ENCODE data around the gene SYK. TPM values are rescaled to one million over a fixed set of nuclear protein-coding genes. Genes with fewer than 3 reads are reported as not detected.

SYK gene
- total and polyA plus RNA-seq, 2 donors (not counting 1 experiment from before 2014, with no cell fraction given) = 60.3 to 242 TPM

- Mint-ChIP-seq H3K4me1 (peaks cover 32% of the 10 kb centered on the region), H3K27me3 (no peaks in the 10 kb centered on the region), H3K9me3 (ENCODE audit: insufficient read depth) (no peaks in the 10 kb centered on the region), H3K27ac (peak overlapping the region; percentile 53), H3K4me3 (no peak overlapping the region)
- Histone ChIP-seq H3K4me3 (ENCODE audit: control extremely low read depth in 1 of 5, extremely low read depth in 1 of 5, insufficient read depth in 1 of 5, low read depth in 2 of 5, low read length in 4 of 5) (no peak overlapping the region), H3K36me3 (replicated peaks in 1 of 2; ENCODE audit: control extremely low read depth in 1 of 2, control insufficient read depth in 1 of 2, extremely low read depth in 1 of 2, insufficient read depth in 2 of 2, low read length in 1 of 2) (no peaks in the 10 kb centered on the region), H3K79me2 (ENCODE audit: control insufficient read depth, insufficient read depth, low read length) (no peaks in the 10 kb centered on the region), H3K4me2 (replicated peaks; ENCODE audit: low read depth, low read length, poor library complexity, severe bottlenecking) (no peak overlapping the region), H3K9ac (ENCODE audit: low read length) (no peak overlapping the region), H3K4me1 (ENCODE audit: control insufficient read depth in 2 of 2, insufficient read depth in 2 of 2, low read length in 2 of 2) (peaks cover 11 to 14% of the 10 kb centered on the region in 2 donors), H3K9me3 (ENCODE audit: control extremely low read depth in 1 of 3, control insufficient read depth in 2 of 3, insufficient read depth in 1 of 3, low read length in 2 of 3) (no peaks in the 10 kb centered on the region), H2AFZ (ENCODE audit: insufficient read depth, low read depth, low read length, poor library complexity, severe bottlenecking) (no peak overlapping the region), H3K27me3 (replicated peaks in 1 of 4; ENCODE audit: control extremely low read depth in 1 of 4, control insufficient read depth in 3 of 4, insufficient read depth in 4 of 4, low read length in 3 of 4) (no peaks in the 10 kb centered on the region), H4K20me1 (ENCODE audit: control insufficient read depth, insufficient read depth, low read length, poor library complexity, severe bottlenecking) (no peaks in the 10 kb centered on the region), H3K27ac (ENCODE audit: low read length in 2 of 2) (no peak overlapping the region)
- CTCF ChIA-PET = interaction anchor here (0.7 to 1.8 kb wide), 5 partner anchors 8 to 87 kb away, joined by 3 to 6 read pairs (median 4); partner anchors contain the start of gene SYK
- POLR2A ChIA-PET = no interaction called here
- intact Hi-C loops (cut with micrococcal nuclease) = no loop called here
- TF ChIP-seq CTCF (IDR thresholded peaks at IDR 0.05) (no peak), EZH2 (IDR thresholded peaks at IDR 0.05; ENCODE audit: borderline replicate concordance, insufficient read depth, low read depth, low read length, poor library complexity, severe bottlenecking) (no peak)
- DNase-seq (no peak), ATAC-seq (ENCODE audit: low read depth) (no peak)
- 90% methylated on average over 3 of the region's 3 CpGs for WGBS (ENCODE audit: insufficient coverage)
These were observed 18.1 kb upstream of the SYK start for GRCh38 chr9:90783552-90783951.

GRCh38 chr9:90783964-90784363 lies 17.7 kb upstream of the SYK start:
- 95% methylated on average over 6 of the region's 8 CpGs for WGBS (ENCODE audit: insufficient coverage)
- ChIA-PET POLR2A (no interaction called here), CTCF (interaction anchor here (1.2 to 1.8 kb wide), 3 partner anchors 8 to 56 kb away, joined by 3 to 5 read pairs (median 4); no protein-coding TSS in a partner anchor)
- no peaks in the 10 kb centered on the region for H4K20me1 ChIP-seq (ENCODE audit: control insufficient read depth, insufficient read depth, low read length, poor library complexity, severe bottlenecking)
- peaks cover 15 to 18% of the 10 kb centered on the region in 2 donors for H3K4me1 ChIP-seq (ENCODE audit: control insufficient read depth in 2 of 2, insufficient read depth in 2 of 2, low read length in 2 of 2)
- H3K79me2 ChIP-seq (ENCODE audit: control insufficient read depth, insufficient read depth, low read length) = no peaks in the 10 kb centered on the region
- no peak overlapping the region for H3K27ac ChIP-seq (ENCODE audit: low read length in 2 of 2)
- no peaks in the 10 kb centered on the region for H3K36me3 ChIP-seq (replicated peaks in 1 of 2; ENCODE audit: control extremely low read depth in 1 of 2, control insufficient read depth in 1 of 2, extremely low read depth in 1 of 2, insufficient read depth in 2 of 2, low read length in 1 of 2)
- TF ChIP-seq CTCF (IDR thresholded peaks at IDR 0.05) (no peak), EZH2 (IDR thresholded peaks at IDR 0.05; ENCODE audit: borderline replicate concordance, insufficient read depth, low read depth, low read length, poor library complexity, severe bottlenecking) (no peak)
- ATAC-seq (ENCODE audit: low read depth) (no peak), DNase-seq (no peak)
- intact Hi-C loops (cut with micrococcal nuclease) = no loop called here
- H2AFZ ChIP-seq (ENCODE audit: insufficient read depth, low read depth, low read length, poor library complexity, severe bottlenecking) = no peak overlapping the region
- H3K27me3 ChIP-seq (replicated peaks in 1 of 4; ENCODE audit: control extremely low read depth in 1 of 4, control insufficient read depth in 3 of 4, insufficient read depth in 4 of 4, low read length in 3 of 4) = no peaks in the 10 kb centered on the region
- H3K4me3 Mint-ChIP-seq = no peak overlapping the region
- no peaks in the 10 kb centered on the region for H3K27me3 Mint-ChIP-seq
- peaks cover 33% of the 10 kb centered on the region for H3K4me1 Mint-ChIP-seq
- no peaks in the 10 kb centered on the region for H3K9me3 ChIP-seq (ENCODE audit: control extremely low read depth in 1 of 3, control insufficient read depth in 2 of 3, insufficient read depth in 1 of 3, low read length in 2 of 3)
- no peak overlapping the region for H3K27ac Mint-ChIP-seq
- H3K4me3 ChIP-seq (ENCODE audit: control extremely low read depth in 1 of 5, extremely low read depth in 1 of 5, insufficient read depth in 1 of 5, low read depth in 2 of 5, low read length in 4 of 5) = no peak overlapping the region
- H3K4me2 ChIP-seq (replicated peaks; ENCODE audit: low read depth, low read length, poor library complexity, severe bottlenecking) = no peak overlapping the region
- no peaks in the 10 kb centered on the region for H3K9me3 Mint-ChIP-seq (ENCODE audit: insufficient read depth)
- H3K9ac ChIP-seq (ENCODE audit: low read length) = no peak overlapping the region

All from B cell (primary cell).